Activated naive CD8-positive, alpha-beta T cell treated with anti-CD3 and anti-CD28 coated beads, Interleukin-2, amount 50 U/mL, for 24 hours (primary cell): ENCODE results near the gene ARMC8.
A peak's percentile ranks its signal among the peaks of the same experiment; 100 is the strongest.

ENCODE experiments used
- ATAC-seq: fragments of 150-1000 bp; cut with Tn5 transposase; one replicate; pipeline ENCODE4 v1.10.0; 2021
- DNase-seq: peaks from one replicate; pipeline ENCODE4 v3.0.0; 2021
- H3K27ac Mint-ChIP-seq: one replicate; pipeline ENCODE4 v1.8.0; 2021; ENCODE audit warnings: mild to moderate bottlenecking, mixed read lengths
- H3K27me3 Mint-ChIP-seq: one replicate; pipeline ENCODE4 v1.8.0; 2021; ENCODE audit warnings: mixed read lengths
- H3K36me3 Mint-ChIP-seq: one replicate; pipeline ENCODE4 v1.8.0; 2021; ENCODE audit warnings: low read depth, mixed read lengths
- H3K4me1 Mint-ChIP-seq: one replicate; pipeline ENCODE4 v1.8.0; 2021; ENCODE audit warnings: mixed read lengths
- H3K4me3 Mint-ChIP-seq: one replicate; pipeline ENCODE4 v1.8.0; 2021; ENCODE audit warnings: mild to moderate bottlenecking, moderate library complexity, mixed read lengths
- H3K9me3 Mint-ChIP-seq: one replicate; pipeline ENCODE4 v1.8.0; 2021; ENCODE audit warnings: mixed read lengths

ARMC8 gene

GRCh38 chr3:138213398-138214085 is 26.4 kb downstream of the ARMC8 start:
- no peaks in the 10 kb centered on the region for H3K9me3 Mint-ChIP-seq
- peaks cover 39% of the 10 kb centered on the region for H3K36me3 Mint-ChIP-seq
- H3K4me1 Mint-ChIP-seq = peaks cover 10% of the 10 kb centered on the region
- H3K27me3 Mint-ChIP-seq = no peaks in the 10 kb centered on the region
- no peak for ATAC-seq
- H3K27ac Mint-ChIP-seq = no peak overlapping the region
- no peak overlapping the region for H3K4me3 Mint-ChIP-seq
- no peak for DNase-seq

GRCh38 chr3:138219255-138219654 is 32.2 kb downstream of the ARMC8 start:
- Mint-ChIP-seq H3K4me1 (peaks cover 43% of the 10 kb centered on the region), H3K36me3 (peaks cover 24% of the 10 kb centered on the region), H3K27me3 (no peaks in the 10 kb centered on the region), H3K27ac (peak overlapping the region; percentile 30), H3K4me3 (no peak overlapping the region), H3K9me3 (no peaks in the 10 kb centered on the region)
- ATAC-seq (peak; percentile 79), DNase-seq (no peak)

DNA sequence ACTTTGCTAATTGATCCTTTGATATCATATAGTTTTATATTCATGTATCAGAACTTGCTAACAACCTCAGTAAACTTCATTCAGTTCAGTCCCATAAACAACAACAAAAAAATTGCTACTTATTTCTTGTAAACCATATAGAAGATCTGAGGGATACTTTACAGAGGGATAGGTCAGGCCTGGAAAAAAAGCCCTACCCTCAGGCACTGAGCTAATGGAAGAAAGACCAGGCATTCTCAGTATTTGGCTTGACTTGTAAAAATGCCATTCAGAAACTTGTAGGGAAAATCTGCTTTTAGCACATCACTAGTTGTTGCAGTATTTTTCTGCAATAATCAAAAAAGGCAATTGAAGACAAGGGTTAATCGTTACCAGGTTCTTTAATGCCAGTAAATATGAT is 33.1 kb downstream of the ARMC8 start:
- H3K4me3 Mint-ChIP-seq = no peak overlapping the region
- H3K4me1 Mint-ChIP-seq = peaks cover 43% of the 10 kb centered on the region
- DNase-seq = no peak
- no peak overlapping the region for H3K27ac Mint-ChIP-seq
- H3K9me3 Mint-ChIP-seq = no peaks in the 10 kb centered on the region
- no peaks in the 10 kb centered on the region for H3K27me3 Mint-ChIP-seq
- ATAC-seq = no peak
- H3K36me3 Mint-ChIP-seq = peaks cover 29% of the 10 kb centered on the region

- Mint-ChIP-seq H3K27me3 (no peaks in the 10 kb centered on the region), H3K36me3 (peaks cover 34% of the 10 kb centered on the region), H3K9me3 (no peaks in the 10 kb centered on the region), H3K27ac (no peak overlapping the region), H3K4me1 (peaks cover 43% of the 10 kb centered on the region), H3K4me3 (no peak overlapping the region)
- ATAC-seq (no peak), DNase-seq (no peak)
Measured at GRCh38 chr3:138220788-138221187, 33.7 kb downstream of the ARMC8 start.

- Mint-ChIP-seq H3K27ac (peak overlapping the region; percentile 30), H3K4me1 (peaks cover 43% of the 10 kb centered on the region), H3K27me3 (no peaks in the 10 kb centered on the region), H3K36me3 (peaks cover 37% of the 10 kb centered on the region), H3K9me3 (no peaks in the 10 kb centered on the region), H3K4me3 (no peak overlapping the region)
- ATAC-seq (no peak), DNase-seq (no peak)
Measured at GRCh38 chr3:138222131-138222941, 35.2 kb downstream of the ARMC8 start.

- H3K27me3 Mint-ChIP-seq = no peaks in the 10 kb centered on the region
- DNase-seq (no peak), ATAC-seq (peak; percentile 61)
- peaks cover 39% of the 10 kb centered on the region for H3K4me1 Mint-ChIP-seq
- H3K36me3 Mint-ChIP-seq = peaks cover 39% of the 10 kb centered on the region
- H3K4me3 Mint-ChIP-seq = no peak overlapping the region
- peak overlapping the region; percentile 30 for H3K27ac Mint-ChIP-seq
- H3K9me3 Mint-ChIP-seq = no peaks in the 10 kb centered on the region
Measured at GRCh38 chr3:138222942-138223287, 35.8 kb downstream of the ARMC8 start.

- Mint-ChIP-seq H3K27me3 (no peaks in the 10 kb centered on the region), H3K4me3 (no peak overlapping the region), H3K4me1 (peaks cover 17% of the 10 kb centered on the region), H3K36me3 (peaks cover 56% of the 10 kb centered on the region), H3K9me3 (no peaks in the 10 kb centered on the region), H3K27ac (no peak overlapping the region)
- DNase-seq = no peak
- no peak for ATAC-seq
Measured at GRCh38 chr3:138227650-138228049, 40.5 kb downstream of the ARMC8 start.

- Mint-ChIP-seq H3K4me3 (no peak overlapping the region), H3K9me3 (no peaks in the 10 kb centered on the region), H3K4me1 (peaks cover 22% of the 10 kb centered on the region), H3K27me3 (no peaks in the 10 kb centered on the region), H3K27ac (no peak overlapping the region), H3K36me3 (peaks cover 42% of the 10 kb centered on the region)
- ATAC-seq (no peak), DNase-seq (no peak)
Measured at GRCh38 chr3:138230525-138230924, 43.4 kb downstream of the ARMC8 start.

DNA sequence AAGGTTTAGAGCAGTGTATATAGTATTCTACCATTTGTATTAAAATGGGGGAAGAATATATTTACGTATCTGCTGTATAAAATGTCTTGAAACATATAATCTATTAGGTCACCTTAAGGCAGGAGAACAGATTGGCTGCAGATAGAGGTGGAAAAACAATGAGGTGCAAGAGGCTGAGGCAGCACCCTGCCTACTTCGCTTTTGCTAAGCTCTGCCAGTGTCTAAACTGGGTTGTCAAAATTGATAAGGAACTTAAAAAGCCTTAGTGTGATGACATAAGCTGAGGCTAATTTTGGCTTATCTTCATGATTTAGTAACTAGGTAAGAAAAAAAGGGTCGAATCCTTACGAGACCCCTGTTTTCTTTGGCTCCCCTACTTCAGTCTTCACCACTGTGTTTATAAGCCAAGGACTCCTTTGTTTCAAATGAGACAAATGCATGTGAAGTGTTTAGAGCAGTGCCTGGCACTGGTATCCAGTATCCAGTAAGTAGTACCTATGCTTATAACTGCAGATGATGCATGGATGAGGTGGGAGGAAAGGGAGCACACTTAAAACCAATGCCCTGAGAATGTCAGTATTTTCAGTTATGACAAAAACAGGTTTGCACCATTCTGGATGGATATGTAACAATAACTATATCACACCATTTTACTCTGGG is 45.7 kb downstream of the ARMC8 start:
- Mint-ChIP-seq H3K36me3 (peaks cover 33% of the 10 kb centered on the region), H3K4me1 (peaks cover 22% of the 10 kb centered on the region), H3K27ac (no peak overlapping the region), H3K9me3 (no peaks in the 10 kb centered on the region), H3K27me3 (no peaks in the 10 kb centered on the region), H3K4me3 (no peak overlapping the region)
- no peak for DNase-seq
- ATAC-seq = no peak

- no peak for DNase-seq
- Mint-ChIP-seq H3K27ac (no peak overlapping the region), H3K4me3 (no peak overlapping the region), H3K4me1 (peaks cover 21% of the 10 kb centered on the region), H3K36me3 (peaks cover 36% of the 10 kb centered on the region), H3K27me3 (no peaks in the 10 kb centered on the region), H3K9me3 (no peaks in the 10 kb centered on the region)
- peak; percentile 74 for ATAC-seq
Measured at GRCh38 chr3:138234401-138235179, 47.5 kb downstream of the ARMC8 start.

DNA sequence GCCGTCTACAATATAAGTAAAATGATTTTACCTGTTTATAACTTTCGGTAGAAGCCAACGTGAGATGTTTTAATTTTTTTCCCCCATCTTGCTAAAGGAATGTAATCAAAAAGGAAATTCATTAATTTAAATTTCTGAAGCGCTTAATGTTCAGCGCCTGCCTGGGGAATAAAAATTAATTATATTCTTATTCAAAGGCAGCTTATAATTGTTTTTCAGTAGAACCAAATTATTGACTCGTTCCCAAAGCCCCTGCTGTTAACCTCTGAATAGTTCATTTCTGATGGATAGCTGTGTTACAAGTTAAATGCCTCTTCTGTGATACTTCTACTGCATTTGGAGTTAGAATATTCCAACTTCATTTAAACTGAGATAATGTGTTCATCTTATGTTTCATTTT is 51.6 kb downstream of the ARMC8 start:
- H3K4me3 Mint-ChIP-seq = no peak overlapping the region
- no peaks in the 10 kb centered on the region for H3K27me3 Mint-ChIP-seq
- H3K27ac Mint-ChIP-seq = no peak overlapping the region
- peaks cover 7% of the 10 kb centered on the region for H3K4me1 Mint-ChIP-seq
- ATAC-seq (no peak), DNase-seq (no peak)
- peaks cover 26% of the 10 kb centered on the region for H3K36me3 Mint-ChIP-seq
- no peaks in the 10 kb centered on the region for H3K9me3 Mint-ChIP-seq

- no peak overlapping the region for H3K27ac Mint-ChIP-seq
- DNase-seq (no peak), ATAC-seq (no peak)
- H3K36me3 Mint-ChIP-seq = peaks cover 40% of the 10 kb centered on the region
- H3K4me3 Mint-ChIP-seq = no peak overlapping the region
- H3K9me3 Mint-ChIP-seq = no peaks in the 10 kb centered on the region
- no peaks in the 10 kb centered on the region for H3K4me1 Mint-ChIP-seq
- no peaks in the 10 kb centered on the region for H3K27me3 Mint-ChIP-seq
Measured at GRCh38 chr3:138241061-138241460, 54.0 kb downstream of the ARMC8 start.

- no peaks in the 10 kb centered on the region for H3K9me3 Mint-ChIP-seq
- H3K27me3 Mint-ChIP-seq = no peaks in the 10 kb centered on the region
- H3K27ac Mint-ChIP-seq = no peak overlapping the region
- peaks cover 43% of the 10 kb centered on the region for H3K36me3 Mint-ChIP-seq
- no peak overlapping the region for H3K4me3 Mint-ChIP-seq
- ATAC-seq (no peak), DNase-seq (no peak)
- H3K4me1 Mint-ChIP-seq = no peaks in the 10 kb centered on the region
Measured at GRCh38 chr3:138241676-138242075, 54.6 kb downstream of the ARMC8 start.

- peaks cover 45% of the 10 kb centered on the region for H3K36me3 Mint-ChIP-seq
Measured at GRCh38 chr3:138242466-138242865, 55.4 kb downstream of the ARMC8 start.

More at GRCh38 chr3:138242466-138242865, 55.4 kb downstream of the ARMC8 start:
- ATAC-seq = no peak
- H3K9me3 Mint-ChIP-seq = no peaks in the 10 kb centered on the region
- H3K27me3 Mint-ChIP-seq = no peaks in the 10 kb centered on the region
- DNase-seq = no peak
- H3K4me3 Mint-ChIP-seq = no peak overlapping the region
- H3K27ac Mint-ChIP-seq = no peak overlapping the region
- no peaks in the 10 kb centered on the region for H3K4me1 Mint-ChIP-seq
